Measurements from ENCODE around the gene KCNJ1.

The KCNJ1 gene

GRCh38 chr11:128884054-128884453 is 17.0 kb upstream of the KCNJ1 start:
- peaks cover 2% of the 10 kb centered on the region for H3K27me3 ChIP-seq (replicated peaks; ENCODE audit: control insufficient read depth, insufficient read depth, low read length)
- no peak overlapping the region for H3K4me3 ChIP-seq (replicated peaks; ENCODE audit: low read depth, low read length)
- no peaks in the 10 kb centered on the region for H3K36me3 ChIP-seq (ENCODE audit: control insufficient read depth, insufficient read depth, low read length)
- TF ChIP-seq CTCF (IDR thresholded peaks at IDR 0.05; ENCODE audit: insufficient read depth, low read length, poor library complexity, severe bottlenecking): no peak
- no peak for DNase-seq (ENCODE audit: extremely low read depth, insufficient read length)

GRCh38 chr11:128882451-128882850 is 15.4 kb upstream of the KCNJ1 start:
- H3K4me3 ChIP-seq (replicated peaks; ENCODE audit: low read depth, low read length): no peak overlapping the region
- no peak for TF ChIP-seq CTCF (IDR thresholded peaks at IDR 0.05; ENCODE audit: insufficient read depth, low read length, poor library complexity, severe bottlenecking)
- H3K36me3 ChIP-seq (ENCODE audit: control insufficient read depth, insufficient read depth, low read length): no peaks in the 10 kb centered on the region
- DNase-seq (ENCODE audit: extremely low read depth, insufficient read length): no peak
- H3K27me3 ChIP-seq (replicated peaks; ENCODE audit: control insufficient read depth, insufficient read depth, low read length): peaks cover 2% of the 10 kb centered on the region

GRCh38 chr11:128881221-128881620 is 14.1 kb upstream of the KCNJ1 start:
- TF ChIP-seq CTCF (IDR thresholded peaks at IDR 0.05; ENCODE audit: insufficient read depth, low read length, poor library complexity, severe bottlenecking): no peak
- DNase-seq (ENCODE audit: extremely low read depth, insufficient read length): no peak
- H3K36me3 ChIP-seq (ENCODE audit: control insufficient read depth, insufficient read depth, low read length): no peaks in the 10 kb centered on the region
- H3K4me3 ChIP-seq (replicated peaks; ENCODE audit: low read depth, low read length): no peak overlapping the region
- peaks cover 2% of the 10 kb centered on the region for H3K27me3 ChIP-seq (replicated peaks; ENCODE audit: control insufficient read depth, insufficient read depth, low read length)

GRCh38 chr11:128879817-128880216 is 12.7 kb upstream of the KCNJ1 start:
- Histone ChIP-seq H3K4me3 (replicated peaks; ENCODE audit: low read depth, low read length) (no peak overlapping the region), H3K36me3 (ENCODE audit: control insufficient read depth, insufficient read depth, low read length) (no peaks in the 10 kb centered on the region), H3K27me3 (replicated peaks; ENCODE audit: control insufficient read depth, insufficient read depth, low read length) (peaks cover 2% of the 10 kb centered on the region)
- DNase-seq (ENCODE audit: extremely low read depth, insufficient read length): no peak
- TF ChIP-seq CTCF (IDR thresholded peaks at IDR 0.05; ENCODE audit: insufficient read depth, low read length, poor library complexity, severe bottlenecking): no peak

GRCh38 chr11:128878455-128878854 is 11.4 kb upstream of the KCNJ1 start:
- no peaks in the 10 kb centered on the region for H3K36me3 ChIP-seq (ENCODE audit: control insufficient read depth, insufficient read depth, low read length)
- H3K27me3 ChIP-seq (replicated peaks; ENCODE audit: control insufficient read depth, insufficient read depth, low read length): peaks cover 1% of the 10 kb centered on the region
- no peak for TF ChIP-seq CTCF (IDR thresholded peaks at IDR 0.05; ENCODE audit: insufficient read depth, low read length, poor library complexity, severe bottlenecking)
- H3K4me3 ChIP-seq (replicated peaks; ENCODE audit: low read depth, low read length): no peak overlapping the region
- DNase-seq (ENCODE audit: extremely low read depth, insufficient read length): no peak

GRCh38 chr11:128877726-128878125 is 10.6 kb upstream of the KCNJ1 start:
- no peak for TF ChIP-seq CTCF (IDR thresholded peaks at IDR 0.05; ENCODE audit: insufficient read depth, low read length, poor library complexity, severe bottlenecking)
- no peak for DNase-seq (ENCODE audit: extremely low read depth, insufficient read length)
- Histone ChIP-seq H3K36me3 (ENCODE audit: control insufficient read depth, insufficient read depth, low read length) (no peaks in the 10 kb centered on the region), H3K4me3 (replicated peaks; ENCODE audit: low read depth, low read length) (no peak overlapping the region), H3K27me3 (replicated peaks; ENCODE audit: control insufficient read depth, insufficient read depth, low read length) (no peaks in the 10 kb centered on the region; the same call in none of the 2 replicates)
